Testis (tissue), 3 donors: ENCODE results near the gene FBXO8. TPM values are rescaled to one million over a fixed set of nuclear protein-coding genes. Genes with fewer than 3 reads are reported as not detected.

ENCODE experiments used
- DNase-seq: peaks from one replicate; pipeline ENCODE4 v3.0.0-alpha.2; 2019
- H3K27ac ChIP-seq, 2 donors: fragments of 200-600 bp; sonication (generic); one replicate each; pipeline ENCODE4 v1.5.1; 2019
- H3K27me3 ChIP-seq: fragments of 200-600 bp; sonication (generic); one replicate; pipeline ENCODE4 v1.5.1; 2019
- H3K36me3 ChIP-seq: fragments of 200-600 bp; sonication (generic); one replicate; pipeline ENCODE4 v1.5.1; 2017; ENCODE audit warnings: low read depth; ENCODE audit errors: missing control alignments
- H3K4me1 ChIP-seq: fragments of 200-600 bp; sonication (generic); one replicate; pipeline ENCODE4 v1.5.1; 2019
- H3K4me3 ChIP-seq, 2 donors: fragments of 200-600 bp; sonication (generic); one replicate each; pipeline ENCODE4 v1.5.1; 2017 to 2019
- H3K9me3 ChIP-seq: fragments of 200-600 bp; sonication (generic); one replicate; pipeline ENCODE4 v1.5.1; 2017
- POLR2A ChIP-seq: fragments of 450-650 bp; IDR thresholded peaks from one replicate; pipeline ENCODE4 v1.6.1; 2017; ENCODE audit warnings: antibody characterized with exemption, mild to moderate bottlenecking, moderate library complexity
- WGBS, 2 donors: methylation state at CpG; one replicate each; pipeline ENCODE4 v1.1.5; 2018; 5-methylcytosine and 5-hydroxymethylcytosine counted together
- intact Hi-C: fragments of 100-400 bp; cut with DNase I; formaldehyde crosslinking; loops from one replicate; pipeline ENCODE4 v1.15.1; 2023; ENCODE audit warnings: low total_unique reads
- polyA plus RNA-seq: library from polyadenylated mRNA; stranded (reverse); fragments of 350-450 nt; fragmentation: Illumina TruSeq; extraction: RNeasy Lipid Tissue Mini Kit (QIAGEN cat#74804); gene quantifications from one replicate; pipeline ENCODE4 v1.2.3, GENCODE V29; 2014; ENCODE audit warnings: low read depth, low replicate concordance; ENCODE audit not compliant: insufficient read depth
- total RNA-seq, 2 donors: library from RNA; depleted of rRNA; stranded (reverse); fragments of >200 nt; gene quantifications; one replicate each; pipeline ENCODE4 v1.2.3, GENCODE V29; 2016
- TF ChIP-seq, protein P1 (sequence below), 3 experiments: fragments of 450-650 bp in 2 of 3; fragments of 200-600 bp in 1 of 3; sonication (generic) in 1 of 3; IDR thresholded peaks; one replicate each; pipeline ENCODE4 v1.5.1; 2016 to 2019; ENCODE audit warnings: antibody characterized with exemption in 3 of 3, mild to moderate bottlenecking in 2 of 3, moderate library complexity in 1 of 3

Gene FBXO8
- total and polyA plus RNA-seq, 3 donors from 2014 or later = 22.6 to 25.5 (median 24.5) TPM

DNA sequence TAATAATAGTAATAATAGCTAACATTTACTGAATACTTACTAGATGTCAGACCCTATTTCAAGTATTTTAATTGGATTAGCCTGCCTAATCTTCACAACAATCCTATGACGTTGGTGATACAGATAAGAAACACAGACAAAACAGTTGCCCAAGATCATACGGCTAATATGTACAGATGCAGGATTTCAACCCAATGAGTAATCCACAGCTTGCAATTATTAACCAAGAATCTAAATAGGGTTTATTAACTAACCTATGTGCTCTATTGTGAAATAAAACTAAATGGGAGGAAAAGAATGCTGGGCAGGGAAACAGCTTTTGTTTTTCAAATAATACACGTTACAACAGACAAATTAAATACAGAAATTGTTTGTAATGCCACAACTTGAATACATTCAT is 23.4 kb downstream of the FBXO8 start:
- no peak overlapping the region for H3K27ac ChIP-seq
- no peak for DNase-seq
- intact Hi-C loops = no loop called here
- TF ChIP-seq, protein P1, sequence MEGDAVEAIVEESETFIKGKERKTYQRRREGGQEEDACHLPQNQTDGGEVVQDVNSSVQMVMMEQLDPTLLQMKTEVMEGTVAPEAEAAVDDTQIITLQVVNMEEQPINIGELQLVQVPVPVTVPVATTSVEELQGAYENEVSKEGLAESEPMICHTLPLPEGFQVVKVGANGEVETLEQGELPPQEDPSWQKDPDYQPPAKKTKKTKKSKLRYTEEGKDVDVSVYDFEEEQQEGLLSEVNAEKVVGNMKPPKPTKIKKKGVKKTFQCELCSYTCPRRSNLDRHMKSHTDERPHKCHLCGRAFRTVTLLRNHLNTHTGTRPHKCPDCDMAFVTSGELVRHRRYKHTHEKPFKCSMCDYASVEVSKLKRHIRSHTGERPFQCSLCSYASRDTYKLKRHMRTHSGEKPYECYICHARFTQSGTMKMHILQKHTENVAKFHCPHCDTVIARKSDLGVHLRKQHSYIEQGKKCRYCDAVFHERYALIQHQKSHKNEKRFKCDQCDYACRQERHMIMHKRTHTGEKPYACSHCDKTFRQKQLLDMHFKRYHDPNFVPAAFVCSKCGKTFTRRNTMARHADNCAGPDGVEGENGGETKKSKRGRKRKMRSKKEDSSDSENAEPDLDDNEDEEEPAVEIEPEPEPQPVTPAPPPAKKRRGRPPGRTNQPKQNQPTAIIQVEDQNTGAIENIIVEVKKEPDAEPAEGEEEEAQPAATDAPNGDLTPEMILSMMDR (IDR thresholded peaks at IDR 0.05) = no peak
- TF ChIP-seq POLR2A = no peak
- no peaks in the 10 kb centered on the region for H3K27me3 ChIP-seq
- no peaks in the 10 kb centered on the region for H3K36me3 ChIP-seq
- H3K4me3 ChIP-seq = no peak overlapping the region
- 36 to 50% methylated on average over 3 of the region's 3 CpGs for WGBS, 2 donors
- no peaks in the 10 kb centered on the region for H3K4me1 ChIP-seq
- H3K9me3 ChIP-seq = no peaks in the 10 kb centered on the region

DNA sequence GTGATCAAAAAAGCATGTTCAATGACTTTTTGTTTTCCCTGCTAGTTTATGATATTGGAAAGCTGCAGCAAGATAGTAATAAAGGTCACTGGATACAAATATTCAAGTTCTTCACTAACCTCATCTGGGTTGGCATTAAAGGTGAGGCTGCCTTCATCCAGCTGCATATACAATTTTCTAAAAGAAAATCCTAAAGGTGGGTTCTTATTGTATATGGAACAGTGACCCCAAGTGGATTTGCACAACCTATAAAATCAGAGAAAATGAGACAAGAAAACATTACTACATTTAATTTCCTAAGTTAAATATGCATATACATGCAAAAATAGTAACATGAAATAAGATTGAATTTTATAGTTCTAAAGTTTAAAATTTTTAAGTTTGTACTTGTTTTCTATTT is 23.9 kb downstream of the FBXO8 start:
- no peak for TF ChIP-seq POLR2A
- TF ChIP-seq, protein P1 (IDR thresholded peaks at IDR 0.05) = no peak
- H3K4me3 ChIP-seq = no peak overlapping the region
- H3K27me3 ChIP-seq = no peaks in the 10 kb centered on the region
- no peak overlapping the region for H3K27ac ChIP-seq
- H3K4me1 ChIP-seq = no peaks in the 10 kb centered on the region
- H3K36me3 ChIP-seq = no peaks in the 10 kb centered on the region
- H3K9me3 ChIP-seq = no peaks in the 10 kb centered on the region
- intact Hi-C loops = no loop called here
- DNase-seq = no peak

DNA sequence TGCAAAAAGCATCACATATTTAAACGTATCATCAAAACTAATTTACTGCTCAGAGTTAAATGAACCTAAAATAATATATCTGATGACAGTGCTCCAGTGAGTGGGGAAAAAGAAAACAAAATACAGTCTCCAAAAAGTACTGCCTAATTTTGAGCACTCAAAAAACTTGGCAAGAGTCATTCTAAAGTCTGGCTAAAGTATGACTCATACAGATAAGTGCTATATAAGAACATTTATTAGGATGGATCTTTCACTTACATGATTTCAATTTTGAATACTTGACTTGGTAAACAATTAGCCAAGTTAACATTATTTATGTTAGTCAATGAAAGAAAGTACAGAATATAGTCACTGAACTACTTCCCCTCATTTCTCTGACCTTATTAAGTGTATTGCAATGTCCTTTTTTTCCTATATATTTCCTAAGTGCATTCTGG is 27.2 kb downstream of the FBXO8 start:
- TF ChIP-seq, protein P1 (IDR thresholded peaks at IDR 0.05) = no peak
- no peak for TF ChIP-seq POLR2A
- Histone ChIP-seq H3K4me1 (no peaks in the 10 kb centered on the region), H3K27me3 (no peaks in the 10 kb centered on the region), H3K9me3 (no peaks in the 10 kb centered on the region), H3K4me3 (no peak overlapping the region), H3K36me3 (no peaks in the 10 kb centered on the region), H3K27ac (no peak overlapping the region)
- no peak for DNase-seq
- WGBS, 2 donors = 67 to 81% methylated on average over 1 of the region's 1 CpG
- intact Hi-C loops = no loop called here

DNA sequence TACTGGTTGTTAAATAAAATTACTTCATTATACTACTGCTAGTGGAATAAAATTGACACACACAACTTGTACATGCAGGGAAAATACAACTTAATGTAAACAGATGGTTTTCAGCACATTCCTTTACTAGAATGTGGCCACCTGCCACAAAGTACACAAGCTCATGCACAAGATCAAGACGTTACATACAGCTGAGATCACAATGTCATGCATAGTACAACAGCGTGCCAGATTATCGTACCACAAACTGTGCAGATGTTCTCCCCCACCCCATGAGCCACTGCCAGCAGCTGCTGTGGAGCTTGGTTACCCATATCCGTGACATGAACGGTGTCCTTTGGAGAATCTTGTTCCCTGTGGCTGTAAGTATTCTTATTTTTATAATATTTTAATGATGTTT is 27.7 kb downstream of the FBXO8 start:
- Histone ChIP-seq H3K27ac (no peak overlapping the region), H3K4me3 (no peak overlapping the region), H3K9me3 (no peaks in the 10 kb centered on the region), H3K4me1 (no peaks in the 10 kb centered on the region), H3K36me3 (no peaks in the 10 kb centered on the region), H3K27me3 (no peaks in the 10 kb centered on the region)
- no peak for TF ChIP-seq POLR2A
- TF ChIP-seq, protein P1 (IDR thresholded peaks at IDR 0.05) = no peak
- intact Hi-C loops = no loop called here
- DNase-seq = no peak
- WGBS, 2 donors = 74 to 79% methylated on average over 5 of the region's 5 CpGs

DNA sequence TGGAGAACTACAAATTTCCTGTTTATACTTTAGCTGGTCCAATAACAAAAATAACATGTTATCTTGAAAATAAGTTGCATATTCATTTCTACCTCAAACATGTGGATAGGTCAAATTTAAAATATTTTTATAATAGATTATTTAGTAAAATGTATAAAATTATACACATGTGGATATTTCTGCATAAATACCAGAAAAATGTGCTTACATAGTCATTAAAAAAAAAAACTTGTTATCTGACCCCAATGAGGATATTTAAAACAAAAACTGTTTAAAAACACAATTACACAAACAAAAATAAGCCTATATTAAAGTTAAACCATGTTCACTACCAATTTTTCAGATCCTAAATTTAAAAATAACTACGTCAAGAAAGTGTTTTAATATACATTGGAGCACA is 28.1 kb downstream of the FBXO8 start:
- TF ChIP-seq, protein P1 (IDR thresholded peaks at IDR 0.05) = no peak
- TF ChIP-seq POLR2A = no peak
- WGBS, 2 donors = 89 to 93% methylated on average over 1 of the region's 1 CpG

More for the DNA sequence above, 28.1 kb downstream of the FBXO8 start:
- Histone ChIP-seq H3K9me3 (no peaks in the 10 kb centered on the region), H3K4me3 (no peak overlapping the region), H3K36me3 (no peaks in the 10 kb centered on the region), H3K27ac (no peak overlapping the region), H3K4me1 (no peaks in the 10 kb centered on the region), H3K27me3 (no peaks in the 10 kb centered on the region)
- intact Hi-C loops = no loop called here
- no peak for DNase-seq
